NCI-H1105 treated with DMSO at 0.1 percent for 48 hours (cell line): ENCODE data around the gene ARRDC3.
"Not testable (repeated sequence)": the region's sequence is repeated elsewhere in the genome, so short reads cannot be mapped to it uniquely, and the experiment has no call there.

Experiments
- DNase-seq: peaks from one replicate; lab custom pipeline; 2025; lab: John Stamatoyannopoulos, UW

ARRDC3 gene

GRCh38 chr5:91359962-91360609 lies 23.0 kb downstream of the ARRDC3 start:
- DNase-seq = no peak

DNA sequence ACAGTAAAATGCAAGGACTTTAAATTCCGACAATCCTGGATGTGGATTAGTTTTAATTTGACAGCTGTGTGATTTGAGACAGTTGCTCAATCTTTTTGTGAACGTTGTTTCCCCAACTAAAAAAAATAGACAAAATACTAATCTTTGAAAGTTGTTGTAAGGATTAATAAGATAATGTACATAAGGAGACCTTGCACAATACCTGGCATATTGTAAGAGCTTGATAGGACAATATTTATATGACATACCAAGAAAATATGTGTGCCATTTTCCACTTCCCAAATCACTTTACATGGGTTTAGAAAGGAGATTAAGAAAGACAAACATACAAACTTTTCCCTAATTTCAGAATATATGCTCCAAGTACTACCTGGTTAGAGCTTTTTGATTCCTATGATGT lies 25.3 kb downstream of the ARRDC3 start:
- DNase-seq = no peak

DNA sequence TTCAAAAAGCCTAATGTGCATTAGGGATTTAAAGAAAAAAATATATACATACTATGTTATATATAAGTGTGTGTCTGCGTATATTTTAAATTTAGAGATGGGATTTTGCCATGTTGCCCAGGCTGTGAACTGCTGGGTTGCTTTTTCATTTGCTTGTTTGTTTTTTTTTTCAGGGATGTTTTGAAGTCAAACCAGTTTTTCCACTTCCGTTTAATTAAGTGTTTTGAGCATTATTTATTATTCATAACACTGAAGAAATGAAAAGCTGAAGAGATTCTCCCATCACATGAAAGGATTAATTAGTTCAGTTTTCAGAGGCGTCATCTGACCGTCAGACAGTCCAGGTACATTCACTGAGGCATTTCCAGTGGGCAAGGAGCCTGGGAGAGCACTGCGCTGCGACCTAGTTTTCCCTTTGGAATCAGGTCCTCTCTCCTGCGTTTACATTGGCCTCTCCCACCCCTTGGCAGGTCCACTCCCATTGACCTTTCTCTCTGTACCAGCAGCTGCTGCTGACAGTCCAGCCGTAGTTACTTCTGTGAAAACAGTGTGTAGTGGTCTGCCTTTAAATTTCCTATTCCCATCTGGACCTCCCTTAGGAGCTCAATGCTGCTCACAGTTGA lies 26.0 kb downstream of the ARRDC3 start:
- DNase-seq = no peak

- not testable (repeated sequence) for DNase-seq
Measured at GRCh38 chr5:91354867-91355266, 28.2 kb downstream of the ARRDC3 start.

DNA sequence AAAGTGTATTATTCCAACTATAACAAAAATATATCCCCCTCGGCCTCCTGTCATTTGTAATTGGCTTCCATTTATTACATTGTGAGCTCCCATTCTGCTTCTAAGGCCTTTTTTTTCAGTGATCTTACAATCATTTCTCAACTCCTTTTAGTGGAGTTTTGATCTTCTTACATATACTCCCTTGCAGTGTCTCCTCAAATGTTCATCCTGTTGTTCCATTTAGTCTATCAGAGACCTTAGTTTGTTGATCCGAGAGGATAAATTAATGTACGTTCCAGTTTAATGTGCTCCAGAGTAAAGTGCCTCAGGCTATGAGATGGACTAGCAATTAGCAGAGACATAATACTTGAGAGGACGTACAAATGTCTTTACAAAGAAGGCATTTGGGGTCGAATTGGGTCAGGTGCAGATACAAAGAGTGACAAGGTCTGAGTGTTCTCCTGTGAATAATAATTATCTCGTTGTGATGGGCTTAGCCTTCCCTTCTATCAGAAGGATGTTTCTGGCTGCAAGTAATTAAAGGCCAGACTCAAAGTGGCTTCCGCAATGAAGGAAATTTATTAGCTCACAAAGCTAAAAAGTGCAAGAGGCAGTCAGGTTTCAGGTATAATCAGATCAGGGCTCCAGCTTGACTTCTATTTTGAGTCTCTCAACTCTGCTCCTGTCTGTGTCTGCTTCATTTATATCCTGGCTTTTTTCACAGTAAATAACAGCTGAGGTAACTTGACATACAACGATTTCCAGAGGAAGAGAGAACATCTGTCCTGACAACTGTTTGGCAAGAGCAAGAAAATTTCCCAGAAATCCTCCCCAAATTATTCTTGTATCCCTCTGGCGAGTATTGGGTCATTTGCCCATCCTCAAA lies 30.1 kb downstream of the ARRDC3 start:
- peak; percentile 36 for DNase-seq

DNA sequence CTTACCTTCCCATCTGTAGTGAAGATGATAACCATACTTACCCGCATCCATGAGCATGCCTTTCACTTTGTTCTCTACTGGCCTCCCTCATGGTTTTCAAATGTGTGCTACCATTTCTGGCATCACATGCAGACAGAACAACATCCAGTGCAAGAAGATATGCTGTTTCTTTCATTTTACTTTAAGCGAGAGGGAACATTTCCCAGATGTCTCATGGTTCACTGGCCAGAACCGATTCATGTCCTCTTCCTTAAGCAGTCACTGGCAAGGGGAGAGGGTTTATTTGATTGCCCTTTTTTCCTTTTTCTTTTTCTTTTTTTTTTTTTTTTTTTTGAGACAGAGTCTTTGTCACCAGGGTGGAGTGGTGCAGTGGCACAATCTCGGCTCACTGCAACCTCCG lies 37.7 kb downstream of the ARRDC3 start:
- DNase-seq = no peak

DNA sequence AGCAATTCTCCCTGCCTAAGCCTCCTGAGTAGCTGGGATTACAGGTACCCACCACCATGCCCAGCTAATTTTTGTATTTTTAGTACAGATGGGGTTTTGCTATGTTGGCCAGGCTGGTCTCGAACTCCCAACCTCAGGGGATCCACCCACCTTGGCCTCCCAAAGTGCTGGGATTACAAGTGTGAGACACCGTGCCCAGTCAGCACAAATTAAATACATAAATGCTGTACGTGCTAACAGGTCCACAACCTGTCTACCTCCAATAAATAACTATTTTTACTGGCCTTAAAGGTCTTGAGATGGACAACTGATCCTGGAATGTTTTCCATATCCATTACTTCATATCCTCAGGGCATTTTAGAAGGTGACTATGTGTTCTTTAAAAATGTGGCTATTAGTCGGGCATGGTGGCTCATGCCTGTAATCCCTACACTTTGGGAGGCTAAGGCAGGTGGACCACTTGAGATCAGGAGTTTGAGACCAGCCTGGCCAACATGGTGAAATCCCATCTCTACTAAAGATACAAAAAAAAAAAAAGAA lies 38.4 kb downstream of the ARRDC3 start:
- DNase-seq = not testable (repeated sequence)

DNA sequence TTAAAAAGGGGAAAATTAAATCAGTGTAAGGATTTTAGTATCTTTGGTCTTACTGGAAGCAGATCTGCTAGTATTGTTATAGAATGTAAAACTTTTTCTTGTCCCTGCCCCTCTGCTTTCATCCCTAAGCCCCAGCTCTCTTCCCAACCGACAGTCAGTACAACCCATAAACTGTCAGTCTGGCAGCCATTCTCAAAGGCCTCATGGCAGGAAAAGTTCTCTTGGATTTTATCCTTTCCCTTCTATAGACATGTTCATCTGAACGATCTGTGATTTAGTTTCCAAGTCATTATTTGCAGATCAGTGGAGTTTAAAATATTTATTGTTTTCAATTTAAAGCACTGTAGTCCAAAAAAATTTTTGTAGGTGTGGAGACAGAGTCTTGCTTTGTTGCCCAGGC lies 39.2 kb downstream of the ARRDC3 start:
- DNase-seq = no peak

- not testable (repeated sequence) for DNase-seq
Measured at GRCh38 chr5:91342931-91343330, 40.2 kb downstream of the ARRDC3 start.

DNA sequence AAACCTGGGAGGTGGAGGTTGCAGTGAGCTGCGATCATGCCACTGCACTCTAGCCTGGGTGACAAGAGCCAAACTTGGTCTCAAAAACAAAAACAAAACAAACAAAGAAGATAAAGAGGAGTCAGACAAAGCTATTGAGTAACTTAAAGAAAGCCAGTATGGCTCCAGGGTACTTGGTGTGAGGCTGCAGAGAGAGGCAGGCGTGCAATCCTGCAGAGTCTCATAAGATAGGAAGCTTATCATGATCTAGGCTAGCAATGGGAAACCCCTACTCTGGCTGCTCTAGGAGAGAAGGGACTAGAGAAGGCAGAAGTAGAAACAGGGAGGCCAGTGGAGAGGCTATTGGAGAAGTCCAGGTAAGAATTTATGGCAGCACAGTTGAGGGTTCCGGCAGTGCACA lies 42.0 kb downstream of the ARRDC3 start:
- DNase-seq = no peak

- no peak for DNase-seq
Measured at GRCh38 chr5:91340532-91340931, 42.6 kb downstream of the ARRDC3 start.

DNA sequence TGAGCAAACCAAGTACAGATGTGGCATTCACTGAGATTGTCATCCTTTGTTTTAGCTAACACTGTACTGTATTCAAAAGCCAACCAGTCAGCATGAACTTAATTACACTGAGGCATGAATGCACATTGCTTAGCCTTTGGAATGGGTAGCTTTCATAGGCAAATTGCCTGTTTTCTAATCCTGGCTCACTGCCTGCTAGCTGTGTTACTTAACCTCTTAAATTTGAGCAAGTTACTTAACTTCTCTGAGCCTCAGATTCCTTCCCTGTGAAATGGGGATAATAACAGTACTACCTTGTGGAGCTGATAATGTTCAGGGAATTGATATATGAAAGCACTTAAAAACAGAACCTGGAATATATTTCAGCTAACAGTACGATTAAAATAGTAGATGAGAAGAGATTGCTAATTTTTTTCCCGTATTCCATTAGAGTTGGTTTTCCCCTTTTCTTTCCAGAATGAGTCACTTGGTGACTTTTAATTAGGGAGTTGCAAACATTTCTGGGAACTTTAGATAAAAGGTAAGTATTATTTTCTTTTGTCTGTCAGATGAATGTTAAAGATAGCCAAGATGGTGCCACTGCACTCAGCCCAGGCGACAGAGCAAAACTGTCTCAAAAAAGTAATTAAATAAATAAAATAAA lies 43.9 kb downstream of the ARRDC3 start:
- DNase-seq = no peak

- no peak for DNase-seq
Measured at GRCh38 chr5:91332267-91333045, 50.7 kb downstream of the ARRDC3 start.

GRCh38 chr5:91331705-91332104 lies 51.4 kb downstream of the ARRDC3 start:
- no peak for DNase-seq

GRCh38 chr5:91329283-91329682 lies 53.8 kb downstream of the ARRDC3 start:
- DNase-seq = no peak

- DNase-seq = no peak
Measured at GRCh38 chr5:91328743-91329142, 54.4 kb downstream of the ARRDC3 start.

DNA sequence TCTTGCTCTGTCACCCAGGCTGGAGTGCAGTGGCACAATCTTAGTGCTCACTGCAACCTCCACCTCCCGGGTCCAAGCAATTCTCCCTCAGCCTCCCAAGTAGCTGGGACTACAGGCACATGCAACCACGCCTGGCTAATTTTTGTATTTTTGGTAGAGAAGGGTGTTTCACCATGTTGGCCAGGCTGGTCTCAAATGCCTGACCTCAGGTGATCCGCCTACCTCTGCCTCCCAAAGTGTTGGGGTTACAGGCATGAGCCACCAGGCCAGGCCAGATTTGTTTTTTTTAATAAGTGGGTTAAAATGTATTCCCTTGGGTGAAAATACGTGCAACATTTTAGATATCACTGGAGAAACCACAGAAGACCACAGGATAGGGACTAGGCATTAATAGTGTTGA lies 60.1 kb downstream of the ARRDC3 start:
- not testable (repeated sequence) for DNase-seq

- no peak for DNase-seq
Measured at GRCh38 chr5:91319667-91320066, 63.5 kb downstream of the ARRDC3 start.

GRCh38 chr5:91318724-91319123 lies 64.4 kb downstream of the ARRDC3 start:
- no peak for DNase-seq
